Stimulated activated CD8-positive, alpha-beta memory T cell treated with anti-CD3 and anti-CD28 coated beads, Interleukin-7, amount 100 ng/mL, for 4 hours (primary cell): Measurements from ENCODE around the gene ADH5.
"Not testable (repeated sequence)": the region's sequence is repeated elsewhere in the genome, so short reads cannot be mapped to it uniquely, and the experiment has no call there.

Experiments used
- DNase-seq, 2 donors: peaks; one replicate each; pipeline ENCODE4 v3.0.0-alpha.2; 2020; ENCODE audit warnings: low read depth in 2 of 2

The ADH5 gene

GRCh38 chr4:99029852-99030251 is 58.7 kb downstream of the ADH5 start:
- no peak for DNase-seq

GRCh38 chr4:99029018-99029735 is 59.4 kb downstream of the ADH5 start:
- no peak for DNase-seq

DNA sequence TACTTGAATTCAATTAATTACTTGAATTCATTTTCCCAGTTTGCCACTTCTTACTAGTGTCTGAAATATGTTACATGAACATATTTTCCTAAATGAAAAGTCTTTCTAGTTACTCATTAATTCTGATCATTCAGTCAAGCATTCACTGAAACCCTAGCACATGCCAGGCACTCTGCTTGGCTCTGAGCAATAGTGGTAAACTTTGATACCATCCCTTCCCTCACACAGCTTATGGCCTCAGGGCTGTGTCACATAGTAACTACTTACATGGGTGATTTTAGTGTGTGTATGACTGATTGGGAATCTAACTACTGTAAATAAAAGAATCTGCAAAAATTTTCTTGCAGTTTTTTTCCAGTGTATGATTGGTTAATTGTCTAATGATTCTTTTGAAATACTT is 60.4 kb downstream of the ADH5 start:
- no peak for DNase-seq

GRCh38 chr4:99027304-99027703 is 61.3 kb downstream of the ADH5 start:
- DNase-seq = no peak

DNA sequence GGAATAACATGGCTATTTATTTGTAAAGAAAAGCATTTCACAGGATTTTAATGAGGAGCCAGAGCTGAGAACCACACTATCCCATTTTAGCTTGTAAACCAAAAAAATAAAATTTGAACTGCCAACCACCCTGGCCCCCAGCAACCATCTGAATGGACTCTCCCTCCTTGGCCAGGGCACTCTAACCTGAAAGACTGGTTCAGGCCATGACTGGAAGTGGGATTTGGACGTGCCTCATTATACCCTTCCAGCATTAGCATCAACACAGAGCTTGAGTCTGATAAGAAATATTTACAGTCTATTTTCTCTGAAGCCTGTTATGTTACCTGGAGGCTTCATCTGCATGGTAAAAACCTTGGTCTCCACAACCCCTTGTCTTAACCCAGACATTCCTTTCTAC is 63.1 kb downstream of the ADH5 start:
- DNase-seq = no peak

- no peak for DNase-seq
Measured at GRCh38 chr4:99024481-99025275, 63.9 kb downstream of the ADH5 start.

GRCh38 chr4:99023800-99024251 is 64.8 kb downstream of the ADH5 start:
- DNase-seq = not testable (repeated sequence)

DNA sequence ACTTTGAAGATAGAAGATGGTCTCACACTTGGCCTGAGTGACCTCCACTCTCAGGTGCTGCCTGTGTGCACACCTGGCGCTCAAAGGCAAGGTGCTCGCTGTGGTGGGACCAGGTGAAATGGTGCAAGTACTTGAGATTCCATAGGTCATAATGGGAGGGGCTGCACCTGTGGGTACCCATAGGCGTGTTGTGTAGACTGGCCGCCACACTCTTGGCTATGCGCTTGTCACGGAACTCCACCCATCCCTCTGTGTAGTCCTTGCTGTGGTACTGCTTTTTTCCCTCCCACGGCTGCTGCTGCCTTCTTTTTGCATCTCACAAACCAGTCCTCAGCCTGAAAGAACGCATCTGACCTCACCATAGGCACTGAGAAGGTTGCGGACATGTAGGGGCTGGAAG is 66.0 kb downstream of the ADH5 start:
- no peak for DNase-seq

DNA sequence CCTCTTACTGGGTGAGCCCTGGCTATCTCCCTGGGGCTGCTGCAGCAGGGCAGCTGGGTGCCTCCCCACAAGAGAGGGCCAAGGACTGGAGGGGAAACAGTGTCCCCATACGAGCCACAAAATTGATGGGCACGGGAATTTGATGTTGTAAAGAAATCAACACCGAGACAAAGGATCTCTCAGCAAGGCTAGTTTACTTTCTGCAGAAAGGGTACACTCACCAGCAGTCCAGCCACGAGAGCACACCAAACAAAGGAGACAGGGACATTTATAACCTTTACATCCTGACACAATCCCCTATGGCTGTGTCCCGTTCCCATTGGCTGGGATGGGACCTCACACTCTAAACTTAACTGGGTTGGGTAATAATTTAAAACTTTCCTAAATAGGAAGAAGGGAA is 67.2 kb downstream of the ADH5 start:
- no peak for DNase-seq
